HG02798 (cell line): ENCODE results near the gene ACOT8.
"Not testable (repeated sequence)": the region's sequence is repeated elsewhere in the genome, so short reads cannot be mapped to it uniquely, and the experiment has no call there.

Experiments
- ATAC-seq: cut with Tn5 transposase; IDR thresholded peaks from one replicate; pipeline ENCODE4 v1.9.1; 2021; ENCODE audit warnings: mild to moderate bottlenecking; ENCODE audit not compliant: unreplicated experiment, poor library complexity

ACOT8 gene

DNA sequence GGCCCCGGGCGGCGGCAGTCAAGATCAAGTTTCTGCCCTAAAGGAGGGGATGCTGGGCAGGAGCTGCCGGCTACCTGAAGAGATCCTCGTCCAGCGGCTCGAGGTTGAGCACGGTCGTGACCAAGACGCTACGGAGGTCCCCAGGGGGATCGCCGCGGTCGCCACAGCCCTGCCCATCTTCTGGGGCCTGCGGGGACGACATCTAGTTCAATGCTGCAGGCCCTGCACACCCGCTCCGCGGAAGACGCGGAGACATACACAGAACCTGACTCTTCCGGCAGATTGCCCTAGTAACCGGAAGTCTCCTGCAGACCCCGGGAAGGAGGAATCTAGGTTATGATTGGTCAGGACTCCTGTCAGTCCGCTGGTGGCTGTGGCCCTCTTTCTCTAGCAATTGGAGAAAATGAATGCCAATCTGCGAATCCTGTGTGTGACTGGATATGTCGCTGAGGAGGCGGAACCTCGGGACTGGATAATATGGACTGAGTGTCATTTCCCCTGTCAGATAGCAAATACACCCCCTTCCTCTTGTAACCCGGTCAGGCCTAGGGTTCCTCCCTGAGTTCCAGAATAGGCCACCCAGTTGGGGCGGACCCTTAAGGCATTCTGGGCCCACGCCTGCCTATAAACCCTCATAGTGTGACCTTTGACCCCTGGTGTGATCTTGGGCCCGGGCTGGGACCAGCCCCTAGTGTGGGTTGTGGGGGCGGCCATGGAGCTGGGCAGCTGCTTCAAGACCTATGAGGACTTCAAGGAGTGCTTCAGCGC, at the start of gene ACOT8, which contains the start of gene ZSWIM3:
ACOT8 (minus strand) TSS at position 279 of the 768 bp plus-strand sequence; CDS start at position 202, 77 bp downstream.
ZSWIM3 (plus strand) TSS at position 501 of the 768 bp plus-strand sequence; CDS start at position 713, 212 bp downstream.
- peak; percentile 98 for ATAC-seq

DNA sequence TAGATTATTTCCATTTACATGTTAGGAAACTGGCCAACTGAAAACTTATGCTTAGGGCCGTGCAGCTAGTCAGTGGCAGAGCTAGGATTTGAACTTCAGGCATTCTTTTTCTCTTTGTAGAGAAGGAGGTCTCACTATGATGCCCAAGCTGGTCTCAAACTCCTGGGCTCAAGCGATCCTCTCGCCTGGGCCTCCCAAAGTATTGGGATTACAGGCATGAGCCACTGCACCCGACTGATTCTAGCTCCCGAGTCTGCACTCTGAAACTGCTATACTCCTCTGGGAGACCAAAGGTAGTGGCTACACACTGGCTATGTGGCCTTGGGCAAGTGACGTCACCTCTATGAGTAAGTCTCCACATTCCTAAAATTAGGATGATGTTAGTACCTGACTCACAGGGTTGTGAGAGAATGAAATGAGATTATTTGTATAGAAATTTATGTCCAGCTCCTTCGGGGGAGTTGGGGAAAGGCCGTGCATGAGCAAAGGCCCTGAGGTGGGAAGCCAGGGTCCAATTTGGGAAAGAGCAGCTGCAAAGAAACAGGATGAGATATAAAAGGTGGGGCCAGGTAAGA, 48.4 kb upstream of the ACOT8 start:
- ATAC-seq: no peak

DNA sequence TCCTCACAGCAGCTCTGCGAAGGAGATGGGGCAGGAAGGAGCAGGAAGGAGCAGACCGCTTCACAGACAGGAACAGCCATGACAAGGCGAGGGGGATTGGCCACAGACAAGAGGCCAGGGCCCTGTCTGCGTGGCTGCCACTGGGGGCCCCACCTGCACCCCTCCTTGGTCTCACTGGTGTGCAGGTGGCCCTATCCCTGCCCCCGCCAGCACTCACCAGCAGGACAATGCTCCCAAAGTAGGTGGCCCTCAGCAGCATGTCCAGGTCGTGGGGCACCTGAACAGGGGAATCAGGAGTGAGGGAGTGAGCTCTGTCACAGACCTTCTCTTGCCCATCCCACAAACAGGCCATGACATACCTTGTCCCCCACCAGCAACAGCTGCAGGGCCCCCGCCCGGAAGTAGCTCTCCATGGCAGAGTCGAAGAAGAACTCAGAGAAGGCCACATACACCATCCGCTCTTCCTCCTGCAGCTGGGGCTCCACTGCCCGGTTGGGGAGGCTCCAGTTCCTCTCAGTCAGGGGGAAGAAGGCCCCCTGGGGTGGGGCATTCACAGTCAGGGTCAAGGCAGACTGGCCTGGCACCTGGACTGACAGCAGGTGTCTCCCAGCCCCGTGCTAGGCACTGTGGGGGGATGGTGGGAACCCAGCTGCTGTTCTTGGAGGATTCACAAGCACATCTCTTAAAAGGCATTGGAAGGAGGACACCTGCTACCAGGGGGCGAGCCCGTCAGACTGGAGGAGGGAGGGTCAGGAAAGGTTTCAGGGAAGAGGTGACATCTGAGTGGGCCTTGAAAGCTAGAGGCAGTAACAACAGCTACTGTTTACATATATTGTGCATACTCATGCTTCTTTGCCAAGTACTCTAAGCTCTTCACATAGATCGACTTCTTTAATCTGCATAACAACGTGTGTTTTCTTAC, 47.7 kb upstream of the ACOT8 start:
- ATAC-seq: no peak

DNA sequence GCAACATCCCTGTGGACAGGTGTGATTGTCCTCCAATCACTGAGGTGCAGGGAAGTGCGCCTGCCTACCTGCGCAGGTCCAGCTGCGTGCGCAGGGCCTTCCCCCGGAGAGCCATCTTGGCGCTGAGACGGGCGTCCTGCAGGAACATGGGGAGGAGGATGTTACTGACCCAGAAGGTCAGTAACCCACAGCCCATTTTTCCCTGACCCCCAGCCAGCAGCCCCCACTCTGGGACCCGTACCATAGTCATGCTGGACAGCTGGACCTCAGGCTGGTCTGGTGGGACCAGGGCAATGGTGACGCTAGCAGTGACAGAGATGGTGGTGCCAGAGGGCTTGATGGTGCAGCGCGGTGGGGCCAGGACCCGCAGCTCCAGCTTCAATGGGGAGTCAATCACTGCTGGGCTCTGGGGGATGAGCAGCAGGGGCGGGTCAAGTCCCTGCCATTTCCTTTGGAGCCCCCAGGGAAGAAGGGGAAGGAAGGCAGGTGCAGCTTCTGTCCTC, 45.1 kb upstream of the ACOT8 start:
- ATAC-seq: no peak

DNA sequence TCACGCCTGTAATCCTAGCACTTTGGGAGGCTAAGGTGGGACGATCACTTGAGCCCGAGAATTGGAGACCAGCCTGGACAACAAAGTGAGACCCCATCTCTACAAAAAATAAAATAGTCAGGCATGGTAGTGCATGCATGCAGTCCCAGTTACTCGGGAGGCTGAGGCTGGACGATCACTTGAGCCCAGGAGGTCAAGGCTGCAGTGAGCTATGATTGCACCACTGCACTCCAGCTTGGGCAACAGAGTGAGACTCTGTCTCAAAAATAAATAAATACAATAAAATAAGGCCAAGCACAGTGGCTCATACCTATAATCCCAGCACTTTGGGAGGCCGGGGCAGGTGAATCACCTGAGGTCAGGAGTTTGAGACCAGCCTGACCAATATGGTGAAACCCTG, 44.1 kb upstream of the ACOT8 start:
- ATAC-seq: not testable (repeated sequence)

DNA sequence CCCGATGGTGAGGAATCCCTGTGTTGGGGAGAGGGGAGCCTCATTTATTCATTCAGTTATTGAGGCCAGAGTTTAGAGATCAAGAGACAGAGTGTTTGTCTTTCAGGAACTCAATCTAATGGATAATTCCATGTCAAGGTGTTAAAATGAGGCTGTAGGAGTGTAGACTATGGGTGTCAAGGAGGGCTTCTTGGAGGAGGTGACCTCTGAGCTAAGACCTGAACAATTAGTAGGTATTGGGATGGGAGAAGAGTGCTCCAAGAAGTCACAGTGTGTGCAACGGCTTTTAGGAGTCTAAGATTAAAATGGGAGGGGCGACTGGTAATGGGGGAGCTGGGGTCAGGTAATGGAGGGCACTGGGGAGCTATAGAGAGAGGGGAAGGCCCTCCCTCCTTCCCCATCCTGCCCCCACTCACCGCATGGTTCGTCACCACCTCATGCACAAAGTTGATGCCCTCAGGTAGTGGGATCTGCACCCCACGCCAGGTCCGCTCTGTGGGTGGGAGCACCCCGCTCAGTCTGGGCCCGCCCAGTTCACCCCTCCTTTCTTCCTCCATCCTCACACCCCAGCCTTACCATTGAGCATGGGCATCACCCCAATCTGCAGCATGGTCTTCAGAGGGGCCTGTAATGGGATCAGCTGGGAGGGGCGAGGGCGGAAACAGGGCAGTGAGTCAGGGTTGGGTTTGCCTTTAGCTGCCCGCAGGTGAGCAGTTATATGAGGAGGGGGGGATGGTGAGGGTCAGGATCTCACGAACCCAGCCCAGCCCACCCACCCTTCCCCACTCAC, 42.0 kb upstream of the ACOT8 start:
- no peak for ATAC-seq

DNA sequence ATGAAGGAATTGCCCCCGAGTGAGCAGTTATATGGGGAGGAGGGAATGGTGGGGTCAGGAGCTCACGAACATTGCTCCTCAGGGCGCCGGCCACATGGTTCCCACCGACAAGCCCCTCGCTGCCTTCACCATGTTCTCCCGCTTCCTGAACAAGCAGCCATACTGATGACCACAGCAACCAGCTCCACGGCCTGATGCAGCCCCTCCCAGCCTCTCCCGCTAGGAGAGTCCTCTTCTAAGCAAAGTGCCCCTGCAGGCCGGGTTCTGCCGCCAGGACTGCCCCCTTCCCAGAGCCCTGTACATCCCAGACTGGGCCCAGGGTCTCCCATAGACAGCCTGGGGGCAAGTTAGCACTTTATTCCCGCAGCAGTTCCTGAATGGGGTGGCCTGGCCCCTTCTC, 41.1 kb upstream of the ACOT8 start:
- ATAC-seq: no peak

DNA sequence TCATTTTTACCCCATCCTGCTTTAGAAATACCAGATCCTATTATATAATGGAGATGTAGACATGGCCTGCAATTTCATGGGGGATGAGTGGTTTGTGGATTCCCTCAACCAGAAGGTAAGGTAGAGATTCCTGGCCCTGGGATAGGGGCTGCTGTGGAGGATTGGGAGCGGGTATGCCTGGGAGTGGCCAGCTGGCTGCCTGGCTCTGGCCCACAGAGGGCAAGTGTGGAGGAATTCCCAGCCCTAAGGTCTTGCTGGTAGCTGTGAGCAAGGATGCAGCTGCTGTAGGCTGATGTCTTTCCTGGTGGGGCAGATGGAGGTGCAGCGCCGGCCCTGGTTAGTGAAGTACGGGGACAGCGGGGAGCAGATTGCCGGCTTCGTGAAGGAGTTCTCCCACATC, 40.5 kb upstream of the ACOT8 start:
- no peak for ATAC-seq

DNA sequence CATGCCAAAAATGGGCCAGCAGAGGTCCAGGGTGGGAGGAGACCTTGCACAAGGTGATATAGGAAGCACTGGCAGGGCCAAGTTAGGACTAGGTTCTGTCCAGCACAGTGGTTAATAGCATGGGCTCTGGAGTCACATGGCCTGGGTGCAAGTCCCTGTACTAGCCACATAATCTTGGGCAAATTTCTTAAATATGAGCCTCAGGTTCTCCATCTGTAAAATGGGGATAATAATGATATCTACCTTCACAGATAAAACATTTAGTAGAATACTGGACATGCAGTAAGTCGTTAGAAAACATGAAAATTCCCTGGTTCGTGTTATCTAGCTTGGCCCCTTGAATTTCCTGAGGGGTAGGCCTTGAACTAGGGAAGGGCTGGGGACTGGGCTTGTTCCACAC, 40.1 kb upstream of the ACOT8 start:
- ATAC-seq: no peak

DNA sequence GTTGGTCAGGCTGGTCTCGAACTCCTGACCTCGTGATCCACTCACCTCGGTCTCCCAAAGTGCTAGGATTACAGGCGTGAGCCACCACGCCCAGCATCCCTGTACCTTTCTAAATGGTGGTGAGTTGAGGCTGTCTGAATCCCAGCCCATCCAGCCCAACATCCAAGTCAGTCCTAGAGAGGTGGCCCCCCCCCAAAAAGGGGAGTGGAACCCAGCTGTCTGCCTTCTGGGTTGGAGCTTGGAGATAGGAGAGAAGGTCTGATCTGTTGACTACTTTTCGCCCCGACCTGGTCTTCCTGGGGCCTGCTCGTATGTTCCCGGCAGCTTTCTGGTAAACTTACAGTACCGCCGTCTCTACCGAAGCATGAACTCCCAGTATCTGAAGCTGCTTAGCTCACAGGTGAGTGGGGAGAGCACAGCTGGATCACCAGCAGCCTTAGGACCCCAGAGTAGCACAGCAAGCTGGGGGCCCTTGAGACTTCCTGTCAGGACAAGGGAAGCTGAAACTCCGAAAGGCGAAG, 39.5 kb upstream of the ACOT8 start:
- no peak for ATAC-seq

DNA sequence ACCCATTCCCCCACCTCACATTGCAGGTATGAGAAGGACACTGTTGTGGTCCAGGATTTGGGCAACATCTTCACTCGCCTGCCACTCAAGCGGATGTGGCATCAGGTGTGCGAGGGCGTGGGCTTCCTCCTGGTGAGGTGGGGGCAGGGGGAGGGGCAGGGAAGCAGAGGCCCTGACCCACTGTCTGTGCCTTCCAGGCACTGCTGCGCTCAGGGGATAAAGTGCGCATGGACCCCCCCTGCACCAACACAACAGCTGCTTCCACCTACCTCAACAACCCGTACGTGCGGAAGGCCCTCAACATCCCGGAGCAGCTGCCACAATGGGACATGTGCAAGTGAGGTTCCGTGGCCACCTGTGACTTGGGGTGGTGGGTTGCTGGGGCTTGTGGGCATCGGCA, 37.6 kb upstream of the ACOT8 start:
- ATAC-seq: no peak

DNA sequence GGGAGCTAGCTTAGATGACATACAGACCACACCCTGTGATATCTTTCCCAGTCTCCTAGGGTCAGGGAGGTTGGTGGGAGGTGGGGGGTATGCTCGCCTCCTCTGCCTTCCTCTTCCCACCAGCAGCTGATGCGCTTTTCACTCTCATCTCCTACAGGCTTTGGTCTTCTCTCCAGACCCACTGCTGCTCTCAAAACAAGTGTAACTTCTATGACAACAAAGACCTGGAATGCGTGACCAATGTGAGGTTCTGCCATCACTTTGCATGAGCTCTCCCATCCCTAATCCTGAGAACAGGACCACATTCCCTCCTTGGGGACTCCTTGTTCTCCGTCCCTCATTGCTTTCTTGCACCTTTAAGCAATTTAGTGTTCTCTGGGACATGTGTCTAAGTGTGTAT, 36.6 kb upstream of the ACOT8 start:
- no peak for ATAC-seq

DNA sequence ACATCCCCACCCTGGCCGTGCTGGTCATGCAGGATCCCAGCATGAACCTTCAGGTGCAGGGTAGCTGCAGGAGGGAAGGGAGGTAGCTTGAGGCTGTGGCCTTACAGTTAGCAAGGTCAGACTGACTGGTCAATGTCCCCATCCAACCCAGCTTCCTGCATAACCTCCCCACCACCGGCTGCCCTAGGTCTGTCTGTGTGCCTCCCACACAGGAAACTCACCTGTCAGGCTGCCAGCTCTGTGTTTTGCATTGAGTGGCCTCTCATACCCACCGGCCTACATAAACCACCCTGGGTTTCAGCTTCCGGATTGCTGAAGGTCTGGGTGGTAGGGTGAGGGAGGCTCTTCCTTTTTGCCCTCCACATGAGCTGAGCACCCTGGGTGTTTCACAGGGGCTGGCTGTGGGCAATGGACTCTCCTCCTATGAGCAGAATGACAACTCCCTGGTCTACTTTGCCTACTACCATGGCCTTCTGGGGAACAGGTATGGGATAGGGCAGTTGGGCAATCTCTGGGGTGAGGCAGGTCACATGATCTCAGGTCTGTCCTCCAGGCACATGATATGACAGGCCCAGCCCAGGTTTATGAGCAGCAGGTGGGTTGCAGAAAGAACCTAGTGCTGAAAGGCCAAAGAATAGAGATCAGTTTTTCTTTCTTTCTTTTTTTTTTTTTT, 35.8 kb upstream of the ACOT8 start:
- ATAC-seq: no peak

DNA sequence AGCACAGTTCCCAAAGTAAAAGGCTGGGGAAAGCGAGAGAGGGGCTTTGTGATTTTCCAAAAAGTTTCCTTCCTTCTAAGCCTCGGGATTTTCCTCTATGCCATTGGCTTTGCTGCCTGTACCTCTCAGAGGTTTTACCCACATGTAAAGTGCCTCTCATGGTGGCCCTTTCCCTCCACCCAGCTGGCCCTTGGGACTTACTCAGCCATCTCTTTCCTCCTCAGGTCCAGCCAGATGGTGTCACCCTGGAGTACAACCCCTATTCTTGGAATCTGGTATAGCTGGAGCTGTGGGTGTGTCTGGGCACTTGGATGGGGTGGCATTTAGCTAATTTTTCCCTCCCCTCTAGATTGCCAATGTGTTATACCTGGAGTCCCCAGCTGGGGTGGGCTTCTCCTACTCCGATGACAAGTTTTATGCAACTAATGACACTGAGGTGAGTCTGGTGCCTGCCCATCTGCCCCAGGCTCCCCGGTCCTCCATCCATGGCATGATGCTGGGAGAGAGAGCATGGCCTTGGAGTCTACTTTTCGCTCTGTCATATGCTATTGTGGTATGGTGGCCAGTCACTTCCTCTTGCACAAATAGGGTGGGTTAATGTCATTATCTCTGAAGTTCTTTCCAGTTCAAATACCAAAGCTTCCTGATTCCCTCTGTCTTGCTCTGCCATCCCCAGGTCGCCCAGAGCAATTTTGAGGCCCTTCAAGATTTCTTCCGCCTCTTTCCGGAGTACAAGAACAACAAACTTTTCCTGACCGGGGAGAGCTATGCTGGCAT, 35.0 kb upstream of the ACOT8 start:
- ATAC-seq: no peak

DNA sequence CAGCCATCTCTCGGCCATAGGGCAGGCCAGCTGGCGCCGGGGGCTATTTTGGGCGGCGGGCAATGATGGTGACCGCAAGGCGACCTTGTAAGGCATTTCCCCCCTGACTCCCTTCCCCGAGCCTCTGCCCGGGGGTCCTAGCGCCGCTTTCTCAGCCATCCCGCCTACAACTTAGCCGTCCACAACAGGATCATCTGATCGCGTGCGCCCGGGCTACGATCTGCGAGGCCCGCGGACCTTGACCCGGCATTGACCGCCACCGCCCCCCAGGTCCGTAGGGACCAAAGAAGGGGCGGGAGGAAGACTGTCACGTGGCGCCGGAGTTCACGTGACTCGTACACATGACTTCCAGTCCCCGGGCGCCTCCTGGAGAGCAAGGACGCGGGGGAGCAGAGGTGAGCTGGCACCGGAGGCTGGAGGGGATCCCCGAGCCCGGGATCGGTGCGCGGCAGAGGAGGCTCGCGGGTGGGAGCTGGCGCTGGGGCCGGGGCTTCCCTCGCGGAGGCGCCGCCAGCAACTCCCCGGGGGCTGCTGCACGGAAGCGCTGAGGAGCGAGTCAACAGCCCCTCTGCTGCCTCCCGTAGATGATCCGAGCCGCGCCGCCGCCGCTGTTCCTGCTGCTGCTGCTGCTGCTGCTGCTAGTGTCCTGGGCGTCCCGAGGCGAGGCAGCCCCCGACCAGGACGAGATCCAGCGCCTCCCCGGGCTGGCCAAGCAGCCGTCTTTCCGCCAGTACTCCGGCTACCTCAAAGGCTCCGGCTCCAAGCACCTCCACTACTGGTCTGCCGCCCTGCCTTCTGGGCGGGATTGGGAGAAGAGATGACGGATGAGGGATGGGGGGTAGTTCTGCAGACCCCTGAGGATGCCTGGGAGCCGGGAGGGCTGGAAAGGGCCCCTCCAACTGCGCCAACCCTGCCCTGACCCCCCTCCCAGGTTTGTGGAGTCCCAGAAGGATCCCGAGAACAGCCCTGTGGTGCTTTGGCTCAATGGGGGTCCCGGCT, 34.1 kb upstream of the ACOT8 start, which contains the start of the genes CTSA and NEURL2:
CTSA (plus strand) TSS at position 351 of the 999 bp plus-strand sequence; CDS start at position 585, 234 bp downstream.
NEURL2 (minus strand) TSS at position 224 of the 999 bp plus-strand sequence; CDS start at position 7, 217 bp downstream.
- ATAC-seq: peak; percentile 89

DNA sequence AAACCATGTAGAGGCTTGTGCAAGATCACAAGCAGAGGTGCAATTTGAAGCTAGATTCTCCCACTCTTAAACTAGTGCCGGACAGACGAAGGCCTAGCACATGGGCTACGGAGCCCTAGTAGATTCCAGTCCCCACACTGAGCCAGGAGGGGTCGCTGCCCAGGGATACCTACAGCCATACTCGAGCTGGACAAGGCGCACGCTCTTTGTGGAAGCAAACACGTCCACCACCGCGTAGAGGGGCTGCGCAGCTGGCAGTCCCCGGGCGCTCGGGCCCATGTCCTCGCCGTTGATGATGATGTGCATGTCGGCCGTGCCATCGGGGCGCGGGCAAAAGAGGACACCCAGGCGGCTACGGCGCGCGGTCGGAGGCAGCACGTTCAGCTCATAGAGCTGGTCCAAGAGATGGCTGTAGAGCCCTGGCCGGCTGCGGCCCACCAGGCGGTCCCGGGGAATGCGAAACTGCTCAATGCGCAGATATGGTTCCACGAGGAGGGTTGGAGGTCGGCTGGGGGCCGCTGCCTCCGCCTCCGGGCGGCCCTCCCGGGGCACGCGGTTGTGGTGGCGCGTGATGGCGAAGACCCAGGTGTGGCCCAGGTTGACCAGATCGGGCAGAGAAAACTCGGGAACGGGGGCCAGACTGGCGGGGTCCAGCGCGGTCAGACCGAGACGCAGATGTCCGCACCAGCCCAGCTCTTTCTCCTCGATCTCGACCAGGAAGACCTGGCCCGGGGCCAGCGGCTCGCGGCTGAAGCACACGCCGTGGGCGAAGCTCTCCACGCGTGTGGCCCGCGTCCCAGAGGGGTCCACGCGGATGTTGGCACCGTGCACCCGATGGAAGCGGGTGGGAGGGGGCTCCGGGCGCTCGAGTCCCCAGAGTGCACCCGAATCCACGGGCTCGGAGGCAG, 33.1 kb upstream of the ACOT8 start:
- peak; percentile 6 for ATAC-seq
